ENCODE data around the gene ROBO1. TPM values are rescaled to one million over a fixed set of nuclear protein-coding genes. Genes with fewer than 3 reads are reported as not detected.

ROBO1 gene
- polyA plus RNA-seq, 4 donors: 80.6 to 111 (median 101) TPM

- no peak for DNase-seq (ENCODE audit: low read depth in 4 of 4, low spot score in 3 of 4)
Observed at GRCh38 chr3:78995087-78995486, 772.7 kb downstream of the ROBO1 start.

- peak in 3 of 4 donors; percentile 38 to 66 (median 58) for DNase-seq (ENCODE audit: low read depth in 4 of 4, low spot score in 3 of 4)
Observed at GRCh38 chr3:78994174-78995027, 773.4 kb downstream of the ROBO1 start.

DNA sequence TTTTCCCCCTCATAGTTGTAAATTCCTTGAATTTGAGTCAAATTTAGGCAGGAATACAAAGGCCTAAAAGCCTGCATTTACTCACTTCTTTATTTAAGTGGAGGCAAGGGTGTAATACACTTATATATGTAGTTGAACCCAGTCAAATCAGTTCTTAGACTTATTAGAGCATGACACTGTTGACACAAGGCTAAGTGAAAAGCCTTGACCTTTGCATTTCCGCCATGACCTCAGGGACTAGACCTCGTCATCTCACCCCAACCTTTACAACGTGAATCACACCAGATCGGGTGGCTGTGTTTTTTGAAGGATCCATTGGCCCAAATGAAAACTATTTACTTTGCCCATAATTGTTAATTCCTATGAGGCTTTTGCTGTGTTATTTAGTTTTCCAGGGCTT is 774.4 kb downstream of the ROBO1 start:
- no peak for DNase-seq (ENCODE audit: low read depth in 4 of 4, low spot score in 3 of 4)

- DNase-seq (ENCODE audit: low read depth in 4 of 4, low spot score in 3 of 4): no peak
Observed at GRCh38 chr3:78992830-78993229, 775.0 kb downstream of the ROBO1 start.

DNA sequence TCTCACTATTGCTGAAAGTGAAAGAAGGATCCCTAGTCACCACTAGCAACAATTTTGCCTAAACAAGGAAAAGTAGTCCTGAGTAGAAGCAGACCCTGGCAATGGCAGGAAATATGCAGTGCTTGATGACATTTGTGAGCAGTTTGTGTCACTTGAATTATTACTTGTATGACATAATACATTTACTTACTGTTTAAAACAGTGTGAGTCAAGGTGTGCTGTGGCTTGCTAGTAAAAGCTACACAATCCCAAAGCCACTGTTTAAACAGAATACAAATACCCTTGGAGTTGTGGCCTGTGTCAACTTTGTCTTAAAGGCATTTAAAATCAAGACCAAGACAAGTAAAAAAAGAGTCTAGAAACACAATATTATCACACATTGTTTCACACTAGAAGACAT is 775.4 kb downstream of the ROBO1 start:
- no peak for DNase-seq (ENCODE audit: low read depth in 4 of 4, low spot score in 3 of 4)

DNA sequence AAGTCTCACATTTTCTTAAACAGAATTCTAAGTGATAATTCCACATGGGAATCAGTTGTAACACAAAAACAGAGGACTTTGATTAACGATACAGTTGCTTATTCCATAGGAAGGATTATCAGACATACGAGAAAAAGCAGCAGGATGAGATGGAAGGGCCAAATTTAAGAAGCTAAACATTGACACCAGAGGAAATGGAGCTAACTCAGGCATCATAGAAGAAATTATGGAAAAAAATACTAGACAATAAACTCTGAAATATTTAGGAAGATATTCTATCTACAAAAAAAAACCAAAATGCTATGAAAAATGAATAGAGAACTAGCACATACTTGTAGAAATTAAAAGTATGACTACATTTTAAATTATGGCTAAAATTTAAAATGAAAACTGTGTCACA is 776.1 kb downstream of the ROBO1 start:
- DNase-seq (ENCODE audit: low read depth in 4 of 4, low spot score in 3 of 4): no peak

GRCh38 chr3:78990156-78990555 is 777.6 kb downstream of the ROBO1 start:
- no peak for DNase-seq (ENCODE audit: low read depth in 4 of 4, low spot score in 3 of 4)

DNA sequence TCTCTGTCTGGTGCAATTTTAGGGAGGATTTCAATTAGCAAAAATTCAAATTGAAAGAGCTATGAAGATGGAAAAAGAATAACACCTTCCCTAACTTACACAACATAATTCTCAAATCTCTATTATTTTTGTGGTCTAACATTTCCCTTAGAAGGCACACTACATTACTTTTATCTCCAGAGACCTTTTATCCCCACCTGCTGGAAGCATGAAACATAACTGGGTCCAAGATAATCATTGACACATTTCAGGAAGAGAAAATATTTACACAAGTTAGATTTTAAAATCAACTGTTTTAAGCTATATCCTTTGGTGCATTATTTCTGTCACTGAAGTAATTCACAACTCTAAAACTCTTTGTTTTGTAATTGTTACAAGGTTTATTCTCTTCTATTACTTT is 779.5 kb downstream of the ROBO1 start:
- no peak for DNase-seq (ENCODE audit: low read depth in 4 of 4, low spot score in 3 of 4)

GRCh38 chr3:78986416-78987101 is 781.2 kb downstream of the ROBO1 start:
- no peak for DNase-seq (ENCODE audit: low read depth in 4 of 4, low spot score in 3 of 4)

DNA sequence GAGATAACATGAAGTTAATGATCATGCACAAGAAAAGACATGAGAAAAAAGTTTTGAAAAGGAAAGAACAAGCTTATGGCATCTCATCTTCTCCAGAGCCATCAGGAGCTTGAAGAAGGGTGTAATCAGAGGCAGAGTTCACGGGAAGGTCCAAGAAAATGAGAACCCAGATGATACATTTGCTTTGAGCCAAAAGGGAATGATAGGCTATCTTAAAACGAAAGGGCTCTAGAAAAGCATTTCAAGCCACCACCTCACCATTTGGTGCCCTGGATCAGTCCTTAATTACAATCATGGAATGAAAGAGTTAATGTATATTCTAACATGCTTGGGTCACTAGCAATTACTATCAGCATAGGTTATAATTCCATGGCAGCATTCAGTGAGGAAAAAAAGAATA is 781.8 kb downstream of the ROBO1 start:
- no peak for DNase-seq (ENCODE audit: low read depth in 4 of 4, low spot score in 3 of 4)

- no peak for DNase-seq (ENCODE audit: low read depth in 4 of 4, low spot score in 3 of 4)
Observed at GRCh38 chr3:78979028-78979427, 788.8 kb downstream of the ROBO1 start.

- no peak for DNase-seq (ENCODE audit: low read depth in 4 of 4, low spot score in 3 of 4)
Observed at GRCh38 chr3:78978037-78978436, 789.8 kb downstream of the ROBO1 start.

DNA sequence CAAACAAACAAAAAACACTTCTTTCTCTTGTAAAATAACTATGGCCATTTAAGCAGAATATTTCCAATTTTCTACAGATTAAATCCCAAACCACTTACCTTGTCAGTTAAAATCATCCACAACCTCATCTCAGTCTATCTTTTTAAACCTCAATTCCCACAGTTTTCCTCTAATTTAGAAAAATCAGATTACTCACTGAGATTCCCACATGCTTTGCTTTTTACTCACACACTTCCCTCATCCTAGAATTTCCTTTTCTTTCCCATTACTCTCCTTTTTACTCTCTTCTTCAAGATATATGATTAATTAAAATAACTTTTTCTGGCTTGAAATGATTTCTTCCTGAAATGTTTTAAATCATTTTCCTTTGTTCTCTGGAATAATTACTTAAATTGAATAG is 790.7 kb downstream of the ROBO1 start:
- DNase-seq (ENCODE audit: low read depth in 4 of 4, low spot score in 3 of 4): no peak

GRCh38 chr3:78976200-78976599 is 791.6 kb downstream of the ROBO1 start:
- no peak for DNase-seq (ENCODE audit: low read depth in 4 of 4, low spot score in 3 of 4)

DNA sequence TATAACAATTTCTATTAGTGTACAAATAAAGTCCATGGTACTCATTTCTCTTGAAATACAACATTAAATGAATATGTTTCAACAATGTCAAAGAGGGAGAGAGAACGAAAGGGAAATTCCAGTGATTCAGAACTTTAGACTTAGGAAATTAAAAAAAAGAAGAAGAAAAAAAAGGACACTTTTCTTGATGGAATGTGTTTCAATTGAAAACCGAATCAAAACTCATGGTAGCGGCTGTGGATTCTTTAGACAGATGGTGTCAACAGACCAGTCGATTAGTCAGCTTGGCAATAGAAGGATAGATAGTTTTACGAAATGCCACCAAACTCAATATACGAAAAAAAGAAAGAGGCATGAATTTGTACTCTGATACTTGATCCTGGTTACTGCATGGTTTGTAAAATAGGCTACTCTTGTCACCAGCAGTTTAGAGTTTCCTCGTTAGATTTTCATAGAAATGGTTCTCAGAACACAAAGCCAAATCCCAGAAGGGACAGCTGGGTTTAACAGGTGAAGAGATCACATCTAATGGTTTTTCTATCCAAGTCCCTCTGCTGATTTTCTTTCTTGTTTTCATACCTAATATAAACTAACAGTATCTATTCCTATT is 793.5 kb downstream of the ROBO1 start:
- no peak for DNase-seq (ENCODE audit: low read depth in 4 of 4, low spot score in 3 of 4)

- no peak for DNase-seq (ENCODE audit: low read depth in 4 of 4, low spot score in 3 of 4)
Observed at GRCh38 chr3:78972617-78973301, 795.0 kb downstream of the ROBO1 start.

DNA sequence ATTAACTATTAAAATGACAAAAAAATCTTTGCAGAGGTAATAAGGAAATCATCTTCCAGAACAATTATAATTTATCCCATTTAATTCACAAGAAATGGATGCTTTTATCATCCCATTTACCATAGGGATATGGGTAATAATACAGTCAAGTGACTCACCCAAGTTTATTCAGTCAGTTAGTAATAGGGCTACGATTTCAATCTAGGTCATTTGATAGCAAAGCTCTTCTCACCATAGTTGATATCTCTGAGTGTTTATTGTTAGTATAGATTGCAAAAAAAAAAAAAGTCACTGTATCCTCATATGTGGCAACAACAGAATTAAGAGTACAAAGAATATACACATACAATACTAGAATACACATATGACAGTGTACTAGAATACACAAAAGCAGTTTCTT is 797.1 kb downstream of the ROBO1 start:
- no peak for DNase-seq (ENCODE audit: low read depth in 4 of 4, low spot score in 3 of 4)

GRCh38 chr3:78969483-78969882 is 798.3 kb downstream of the ROBO1 start:
- DNase-seq (ENCODE audit: low read depth in 4 of 4, low spot score in 3 of 4): no peak

DNA sequence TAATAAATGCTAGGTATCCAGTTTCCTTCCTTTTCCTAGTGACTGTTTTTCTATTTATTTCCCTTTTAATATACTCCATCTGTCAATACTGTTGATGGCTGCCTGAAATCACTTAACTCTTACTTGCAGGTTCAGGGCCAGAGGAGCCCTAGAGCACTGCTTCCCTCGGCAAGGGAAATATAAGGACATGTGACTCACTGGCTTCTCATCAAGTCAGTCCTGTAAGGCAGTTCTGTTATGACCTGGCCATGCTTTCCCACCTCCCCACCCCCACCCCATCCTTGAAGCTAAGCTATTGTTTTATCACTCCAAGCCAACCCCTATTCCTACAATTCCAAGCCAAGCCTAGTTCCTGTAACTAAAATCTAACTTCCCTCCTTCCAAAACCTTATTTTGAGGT is 800.7 kb downstream of the ROBO1 start:
- DNase-seq (ENCODE audit: low read depth in 4 of 4, low spot score in 3 of 4): no peak

DNA sequence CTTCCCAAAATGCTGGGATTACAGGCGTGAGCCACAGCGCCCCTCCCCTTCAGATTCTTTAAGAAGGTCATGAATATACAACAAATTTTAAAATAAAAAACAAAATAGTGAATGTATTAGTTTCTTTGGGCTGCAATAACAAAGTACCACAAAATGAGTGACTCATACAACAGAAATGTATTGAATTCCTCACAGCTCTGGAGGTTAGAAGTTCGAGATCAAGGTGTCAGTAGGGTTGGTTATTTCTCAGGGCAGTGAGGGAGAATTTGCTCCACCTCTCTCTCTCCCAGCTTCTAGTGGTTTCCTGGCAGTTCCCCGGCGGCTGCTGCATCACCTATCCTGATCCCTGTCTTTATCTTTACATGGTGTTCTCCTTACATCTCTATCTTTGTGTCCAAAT is 804.0 kb downstream of the ROBO1 start:
- no peak for DNase-seq (ENCODE audit: low read depth in 4 of 4, low spot score in 3 of 4)

DNA sequence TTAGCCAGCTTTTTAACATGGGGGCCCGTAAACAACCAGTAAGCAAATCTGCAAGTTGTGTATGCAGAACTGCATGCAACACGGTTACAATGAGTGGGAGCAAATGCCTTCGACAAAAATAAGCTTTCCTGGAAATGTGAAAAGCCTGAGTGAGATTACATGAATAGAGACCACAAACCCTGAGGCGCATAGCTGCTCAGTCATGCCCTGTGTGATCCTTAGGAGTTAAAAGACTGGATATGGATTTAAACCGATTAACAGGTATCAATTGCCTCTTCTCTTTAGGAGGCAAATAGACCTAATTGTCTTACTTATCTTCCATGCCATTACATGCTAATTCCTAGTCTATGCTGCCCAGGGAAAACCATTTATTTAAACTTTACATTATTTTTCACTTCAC is 810.3 kb downstream of the ROBO1 start:
- DNase-seq (ENCODE audit: low read depth in 4 of 4, low spot score in 3 of 4): no peak

Measured in right renal pelvis (tissue), 4 donors.